Glutamatergic neuron (in vitro differentiated cells): Measurements from ENCODE around the gene ANTXR1. TPM values are rescaled to one million over a fixed set of nuclear protein-coding genes. Genes with fewer than 3 reads are reported as not detected.

Source experiments
- DNase-seq: peaks from one replicate; pipeline ENCODE4 v3.0.0; 2022
- H3K27ac Mint-ChIP-seq: one replicate; pipeline ENCODE4 v1.8.0; 2020; ENCODE audit warnings: mild to moderate bottlenecking, mixed read lengths, inconsistent platforms; ENCODE audit not compliant: unreplicated experiment
- H3K27me3 Mint-ChIP-seq: one replicate; pipeline ENCODE4 v1.8.0; 2020; ENCODE audit warnings: mild to moderate bottlenecking, moderate library complexity, mixed read lengths, inconsistent platforms; ENCODE audit not compliant: unreplicated experiment
- H3K36me3 Mint-ChIP-seq: one replicate; pipeline ENCODE4 v1.8.0; 2020; ENCODE audit warnings: mild to moderate bottlenecking, mixed read lengths, inconsistent platforms; ENCODE audit not compliant: unreplicated experiment
- H3K4me1 Mint-ChIP-seq: one replicate; pipeline ENCODE4 v1.8.0; 2020; ENCODE audit warnings: mild to moderate bottlenecking, low read depth, mixed read lengths, inconsistent platforms; ENCODE audit not compliant: unreplicated experiment
- H3K4me3 Mint-ChIP-seq: one replicate; pipeline ENCODE4 v1.8.0; 2020; ENCODE audit warnings: mild to moderate bottlenecking, mixed read lengths, inconsistent platforms; ENCODE audit not compliant: unreplicated experiment
- H3K9me3 Mint-ChIP-seq: one replicate; pipeline ENCODE4 v1.8.0; 2020; ENCODE audit warnings: mild to moderate bottlenecking, moderate library complexity, mixed read lengths, inconsistent platforms; ENCODE audit not compliant: unreplicated experiment
- total RNA-seq: library from RNA; stranded (reverse); fragmentation: NEBNext Ultra II Directional; extraction: Animal tissue kit (Norgen Biotek cat#: 25700); gene quantifications from one replicate; pipeline ENCODE4 v1.2.1, GENCODE V29; 2021; ENCODE audit not compliant: unreplicated experiment
- TF ChIP-seq, protein P1 (sequence below): fragments of 200-600 bp; sonication (generic); IDR thresholded peaks from one replicate; pipeline ENCODE4 v1.5.0; 2021; ENCODE audit not compliant: partially characterized antibody, unreplicated experiment

Gene ANTXR1
- total RNA-seq, 1 donor from 2014 or later = 26.7 TPM

DNA sequence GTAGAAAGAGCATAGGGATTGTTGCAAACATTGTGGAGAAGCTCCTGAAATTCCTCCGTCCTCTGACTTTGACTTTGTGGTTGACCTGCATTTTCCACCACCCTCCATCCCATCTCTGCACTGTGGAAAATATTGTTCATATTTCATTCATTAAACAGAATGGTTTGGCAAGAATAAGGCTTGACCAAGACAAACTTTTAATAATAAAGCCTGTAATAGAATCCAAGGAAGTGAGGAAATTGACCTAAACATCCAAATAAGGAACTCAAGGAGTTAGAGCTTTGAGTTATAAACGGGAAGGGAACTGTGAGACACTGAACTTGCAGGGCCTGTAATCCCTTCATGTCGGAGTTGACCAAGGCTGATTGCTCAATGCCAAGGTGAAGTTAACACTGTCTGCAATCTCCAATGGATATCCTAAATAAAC lies 258.9 kb downstream of the ANTXR1 start:
- no peaks in the 10 kb centered on the region for H3K9me3 Mint-ChIP-seq
- H3K27me3 Mint-ChIP-seq = no peaks in the 10 kb centered on the region
- no peaks in the 10 kb centered on the region for H3K4me1 Mint-ChIP-seq
- TF ChIP-seq, protein P1, sequence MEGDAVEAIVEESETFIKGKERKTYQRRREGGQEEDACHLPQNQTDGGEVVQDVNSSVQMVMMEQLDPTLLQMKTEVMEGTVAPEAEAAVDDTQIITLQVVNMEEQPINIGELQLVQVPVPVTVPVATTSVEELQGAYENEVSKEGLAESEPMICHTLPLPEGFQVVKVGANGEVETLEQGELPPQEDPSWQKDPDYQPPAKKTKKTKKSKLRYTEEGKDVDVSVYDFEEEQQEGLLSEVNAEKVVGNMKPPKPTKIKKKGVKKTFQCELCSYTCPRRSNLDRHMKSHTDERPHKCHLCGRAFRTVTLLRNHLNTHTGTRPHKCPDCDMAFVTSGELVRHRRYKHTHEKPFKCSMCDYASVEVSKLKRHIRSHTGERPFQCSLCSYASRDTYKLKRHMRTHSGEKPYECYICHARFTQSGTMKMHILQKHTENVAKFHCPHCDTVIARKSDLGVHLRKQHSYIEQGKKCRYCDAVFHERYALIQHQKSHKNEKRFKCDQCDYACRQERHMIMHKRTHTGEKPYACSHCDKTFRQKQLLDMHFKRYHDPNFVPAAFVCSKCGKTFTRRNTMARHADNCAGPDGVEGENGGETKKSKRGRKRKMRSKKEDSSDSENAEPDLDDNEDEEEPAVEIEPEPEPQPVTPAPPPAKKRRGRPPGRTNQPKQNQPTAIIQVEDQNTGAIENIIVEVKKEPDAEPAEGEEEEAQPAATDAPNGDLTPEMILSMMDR = no peak
- no peak overlapping the region for H3K27ac Mint-ChIP-seq
- no peak for DNase-seq
- no peak overlapping the region for H3K4me3 Mint-ChIP-seq
- H3K36me3 Mint-ChIP-seq = no peaks in the 10 kb centered on the region

DNA sequence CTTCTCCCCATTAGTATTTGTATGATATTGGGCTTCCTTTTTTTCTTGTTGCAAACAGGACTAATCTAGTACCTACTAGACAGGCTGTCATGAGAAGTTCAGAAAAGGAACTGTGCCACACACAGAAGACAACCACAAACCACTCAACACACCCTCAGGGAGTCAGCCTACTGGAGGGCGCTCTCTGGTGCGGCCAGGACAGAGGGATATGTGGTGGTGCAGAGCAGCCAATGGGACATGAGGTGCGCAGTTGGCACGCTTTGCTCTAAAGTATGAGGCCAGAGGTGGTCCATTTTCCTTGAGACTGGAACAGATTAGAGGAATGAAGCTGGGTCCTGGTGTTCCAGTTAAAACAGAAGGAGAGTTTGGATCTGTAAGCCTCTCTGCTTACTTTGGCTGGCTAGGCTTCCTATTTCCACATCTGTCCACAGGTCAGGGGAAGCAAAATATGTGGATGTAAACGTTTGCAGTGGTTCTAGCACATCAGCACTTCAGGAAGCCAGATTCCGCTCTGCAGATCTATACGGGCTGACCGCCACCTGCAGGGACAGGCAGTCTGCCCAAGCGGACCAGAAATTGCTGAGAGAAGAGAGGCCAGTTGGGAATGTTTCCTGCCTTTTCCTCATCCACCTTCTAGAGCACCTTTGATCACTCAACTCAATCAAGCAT lies 260.0 kb downstream of the ANTXR1 start:
- TF ChIP-seq, protein P1 = no peak
- H3K27me3 Mint-ChIP-seq = no peaks in the 10 kb centered on the region
- no peak overlapping the region for H3K4me3 Mint-ChIP-seq
- H3K4me1 Mint-ChIP-seq = no peaks in the 10 kb centered on the region
- H3K27ac Mint-ChIP-seq = no peak overlapping the region
- DNase-seq = no peak
- no peaks in the 10 kb centered on the region for H3K9me3 Mint-ChIP-seq
- no peaks in the 10 kb centered on the region for H3K36me3 Mint-ChIP-seq

DNA sequence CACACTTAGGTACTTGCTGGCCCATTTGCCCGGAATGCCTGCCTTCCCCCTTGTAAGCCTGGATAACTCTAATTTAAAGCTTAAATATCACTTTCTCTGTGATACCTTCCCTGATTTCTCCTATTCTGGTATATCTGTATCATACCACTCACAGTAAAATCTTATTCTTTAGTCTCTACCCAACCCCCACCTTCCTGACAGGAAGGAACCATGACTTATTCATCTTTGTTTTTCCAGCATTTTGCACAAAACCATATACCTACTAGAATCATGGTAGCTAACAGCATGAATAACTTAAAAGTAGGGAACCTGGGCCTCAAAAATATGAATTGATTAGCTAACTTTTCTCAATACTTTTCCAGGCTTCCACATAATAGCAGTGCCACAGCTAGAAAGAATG lies 262.5 kb downstream of the ANTXR1 start:
- no peak overlapping the region for H3K4me3 Mint-ChIP-seq
- no peaks in the 10 kb centered on the region for H3K36me3 Mint-ChIP-seq
- H3K27me3 Mint-ChIP-seq = no peaks in the 10 kb centered on the region
- H3K27ac Mint-ChIP-seq = no peak overlapping the region
- no peak for DNase-seq
- H3K4me1 Mint-ChIP-seq = no peaks in the 10 kb centered on the region
- H3K9me3 Mint-ChIP-seq = no peaks in the 10 kb centered on the region
- TF ChIP-seq, protein P1 = no peak

DNA sequence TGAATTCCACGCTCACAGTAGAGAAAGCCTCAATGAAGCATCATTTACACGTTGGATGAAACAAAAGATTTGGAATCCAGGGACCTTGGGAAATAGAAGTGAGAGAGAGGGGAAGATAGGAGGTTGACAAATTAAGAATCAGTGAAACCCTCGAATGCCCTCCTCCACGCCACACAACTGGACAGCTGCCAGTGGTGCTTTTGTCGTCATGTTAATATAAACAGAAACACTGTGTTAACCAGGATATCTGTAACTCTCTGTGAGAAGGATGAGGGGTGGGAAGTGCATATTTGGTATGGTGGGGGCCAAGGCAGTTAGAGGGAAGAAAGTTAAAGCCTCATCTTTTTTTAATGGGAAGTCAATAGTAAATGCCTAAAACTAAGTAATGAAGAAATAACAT lies 265.4 kb downstream of the ANTXR1 start:
- Mint-ChIP-seq H3K9me3 (no peaks in the 10 kb centered on the region), H3K36me3 (no peaks in the 10 kb centered on the region), H3K4me3 (no peak overlapping the region), H3K27ac (no peak overlapping the region), H3K4me1 (no peaks in the 10 kb centered on the region), H3K27me3 (peaks cover 2% of the 10 kb centered on the region)
- no peak for DNase-seq
- TF ChIP-seq, protein P1 = no peak

DNA sequence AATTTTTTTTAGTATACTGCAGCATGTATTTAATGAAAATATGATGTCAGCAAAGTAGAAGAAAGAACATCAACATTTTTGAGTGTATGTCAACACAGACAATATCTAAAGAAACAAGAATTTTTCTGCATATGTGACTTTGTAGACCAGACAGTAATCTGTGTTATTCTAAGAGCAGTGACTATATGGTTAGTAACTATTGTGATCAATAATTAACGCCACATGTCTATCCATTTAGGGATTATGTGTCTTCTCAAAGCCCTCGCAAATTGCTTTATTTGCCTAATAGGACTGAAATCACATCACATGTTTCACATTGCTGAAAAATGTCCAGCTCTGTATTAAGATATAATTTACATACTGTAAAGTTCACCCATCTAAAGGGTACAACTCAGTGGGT lies 266.2 kb downstream of the ANTXR1 start:
- H3K36me3 Mint-ChIP-seq = no peaks in the 10 kb centered on the region

More for the DNA sequence above, 266.2 kb downstream of the ANTXR1 start:
- Mint-ChIP-seq H3K4me3 (no peak overlapping the region), H3K27me3 (peaks cover 2% of the 10 kb centered on the region), H3K9me3 (no peaks in the 10 kb centered on the region), H3K4me1 (no peaks in the 10 kb centered on the region), H3K27ac (no peak overlapping the region)
- no peak for DNase-seq
- TF ChIP-seq, protein P1 = no peak
